Measurements from ENCODE around the gene LRMDA. TPM values are rescaled to one million over a fixed set of nuclear protein-coding genes. Genes with fewer than 3 reads are reported as not detected.
A peak's percentile ranks its signal among the peaks of the same experiment; 100 is the strongest.

Gene LRMDA
- polyA plus RNA-seq, 3 donors = 39.8 to 59.6 (median 56.4) TPM

DNA sequence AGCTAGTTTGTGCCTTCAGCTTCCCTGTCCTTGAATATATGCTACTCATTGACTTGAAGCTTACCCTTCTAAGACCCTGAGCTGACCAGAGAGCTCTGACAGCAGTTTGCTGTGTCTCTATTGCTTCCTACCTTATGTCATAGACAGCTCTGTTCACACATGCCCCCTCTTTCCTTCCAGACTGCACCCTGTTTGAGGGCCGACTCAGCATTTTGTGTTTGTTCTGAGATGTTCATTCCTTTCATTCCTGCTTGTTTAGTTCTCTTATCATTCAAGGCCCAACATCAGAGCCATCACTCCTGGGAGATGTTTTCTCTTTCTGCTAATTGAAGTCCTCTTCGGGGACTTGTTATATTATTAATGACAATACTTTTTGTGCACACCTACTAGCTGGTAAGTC is 518.9 kb downstream of the LRMDA start:
- no peak overlapping the region for H3K4me3 Mint-ChIP-seq
- intact Hi-C loops (cut with micrococcal nuclease) = no loop called here

DNA sequence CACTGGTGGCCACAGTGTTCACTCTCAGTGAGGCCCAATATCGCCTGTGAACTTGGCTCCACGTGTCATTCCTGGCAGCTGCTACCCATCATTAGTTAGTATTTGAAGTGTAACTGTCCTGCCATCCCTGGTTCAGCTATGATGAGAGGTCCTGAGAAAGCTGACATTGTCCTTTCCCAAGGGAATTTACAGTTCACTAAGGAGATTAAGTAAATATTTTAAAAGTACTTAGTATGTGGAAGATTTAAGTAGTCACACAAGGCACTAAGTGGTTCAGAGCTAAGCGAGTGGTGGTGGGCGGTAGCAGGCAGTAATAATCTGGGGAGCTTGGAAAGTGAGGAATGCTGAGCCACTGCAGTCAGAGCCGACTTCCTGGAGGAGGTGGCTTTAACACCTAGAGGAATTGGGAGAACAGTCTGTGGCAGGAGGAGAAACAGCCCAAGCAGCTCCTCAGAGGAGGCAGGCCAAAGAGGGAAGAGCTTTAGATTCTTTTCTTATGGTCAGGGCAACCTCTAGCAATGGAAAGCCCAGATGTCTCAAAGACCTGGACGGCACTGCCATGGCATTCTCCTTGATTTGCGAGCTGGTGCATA is 519.7 kb downstream of the LRMDA start:
- no peaks in the 10 kb centered on the region for H4K20me1 ChIP-seq (ENCODE audit: insufficient read depth, low read length)
- H3K4me2 ChIP-seq (replicated peaks; ENCODE audit: extremely low read depth, low read length, poor library complexity, severe bottlenecking) = no peak overlapping the region
- no peak overlapping the region for H3K4me3 ChIP-seq (replicated peaks in 1 of 3; ENCODE audit: low read depth in 2 of 3, low read length in 3 of 3)
- H3K79me2 ChIP-seq (ENCODE audit: insufficient read depth, low read length) = peaks cover 4% of the 10 kb centered on the region
- H3K27ac ChIP-seq (ENCODE audit: low read depth in 1 of 2, low read length in 2 of 2) = no peak overlapping the region
- H3K9me3 ChIP-seq (replicated peaks in 1 of 2; ENCODE audit: control insufficient read depth in 1 of 2, insufficient read depth in 1 of 2, low read length in 2 of 2) = no peaks in the 10 kb centered on the region
- H3K36me3 Mint-ChIP-seq = peaks cover 0 to 9% of the 10 kb centered on the region in 2 donors
- peaks cover 0 to 1% (median 0%) of the 10 kb centered on the region in 3 donors for H3K27me3 Mint-ChIP-seq (ENCODE audit: low read depth in 3 of 3)
- no peaks in the 10 kb centered on the region for H3K36me3 ChIP-seq (replicated peaks in 1 of 2; ENCODE audit: control insufficient read depth in 1 of 2, insufficient read depth in 2 of 2, low read length in 2 of 2)
- peaks cover 31% of the 10 kb centered on the region for H3K4me1 Mint-ChIP-seq
- H3K27ac Mint-ChIP-seq = no peak overlapping the region
- no peaks in the 10 kb centered on the region for H3K27me3 ChIP-seq (ENCODE audit: control insufficient read depth in 2 of 2, insufficient read depth in 2 of 2, low read length in 2 of 2)
- DNase-seq = no peak
- no peak overlapping the region for H3K4me3 Mint-ChIP-seq
- no peak overlapping the region for H3K9ac ChIP-seq (ENCODE audit: insufficient read depth, low read length, poor library complexity, severe bottlenecking)
- intact Hi-C loops (cut with micrococcal nuclease) = no loop called here
- 97% methylated on average over 5 of the region's 7 CpGs for WGBS (ENCODE audit: insufficient coverage)
- H2AFZ ChIP-seq (ENCODE audit: insufficient read depth, low read depth, low read length, poor library complexity, severe bottlenecking) = no peak overlapping the region
- H3K9me3 Mint-ChIP-seq = no peaks in the 10 kb centered on the region
- peaks cover 25 to 31% of the 10 kb centered on the region in 2 donors for H3K4me1 ChIP-seq (ENCODE audit: control insufficient read depth in 1 of 2, insufficient read depth in 2 of 2, low read length in 2 of 2)
- TF ChIP-seq, protein P1, sequence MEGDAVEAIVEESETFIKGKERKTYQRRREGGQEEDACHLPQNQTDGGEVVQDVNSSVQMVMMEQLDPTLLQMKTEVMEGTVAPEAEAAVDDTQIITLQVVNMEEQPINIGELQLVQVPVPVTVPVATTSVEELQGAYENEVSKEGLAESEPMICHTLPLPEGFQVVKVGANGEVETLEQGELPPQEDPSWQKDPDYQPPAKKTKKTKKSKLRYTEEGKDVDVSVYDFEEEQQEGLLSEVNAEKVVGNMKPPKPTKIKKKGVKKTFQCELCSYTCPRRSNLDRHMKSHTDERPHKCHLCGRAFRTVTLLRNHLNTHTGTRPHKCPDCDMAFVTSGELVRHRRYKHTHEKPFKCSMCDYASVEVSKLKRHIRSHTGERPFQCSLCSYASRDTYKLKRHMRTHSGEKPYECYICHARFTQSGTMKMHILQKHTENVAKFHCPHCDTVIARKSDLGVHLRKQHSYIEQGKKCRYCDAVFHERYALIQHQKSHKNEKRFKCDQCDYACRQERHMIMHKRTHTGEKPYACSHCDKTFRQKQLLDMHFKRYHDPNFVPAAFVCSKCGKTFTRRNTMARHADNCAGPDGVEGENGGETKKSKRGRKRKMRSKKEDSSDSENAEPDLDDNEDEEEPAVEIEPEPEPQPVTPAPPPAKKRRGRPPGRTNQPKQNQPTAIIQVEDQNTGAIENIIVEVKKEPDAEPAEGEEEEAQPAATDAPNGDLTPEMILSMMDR (IDR thresholded peaks at IDR 0.05) = no peak

More for the DNA sequence above, 518.9 kb downstream of the LRMDA start:
- H3K9me3 ChIP-seq (replicated peaks in 1 of 2; ENCODE audit: control insufficient read depth in 1 of 2, insufficient read depth in 1 of 2, low read length in 2 of 2) = no peaks in the 10 kb centered on the region
- no peak overlapping the region for H2AFZ ChIP-seq (ENCODE audit: insufficient read depth, low read depth, low read length, poor library complexity, severe bottlenecking)
- Mint-ChIP-seq H3K27ac (peak overlapping the region in 1 of 7 donors; percentile 29), H3K4me1 (peaks cover 24% of the 10 kb centered on the region), H3K36me3 (peaks cover 0 to 9% of the 10 kb centered on the region in 2 donors), H3K27me3 (ENCODE audit: low read depth in 3 of 3) (peaks cover 0 to 1% (median 0%) of the 10 kb centered on the region in 3 donors), H3K9me3 (no peaks in the 10 kb centered on the region)
- H3K27ac ChIP-seq (ENCODE audit: low read depth in 1 of 2, low read length in 2 of 2) = no peak overlapping the region
- TF ChIP-seq, protein P1 (IDR thresholded peaks at IDR 0.05) = no peak
- DNase-seq = no peak
- H4K20me1 ChIP-seq (ENCODE audit: insufficient read depth, low read length) = no peaks in the 10 kb centered on the region
- H3K4me2 ChIP-seq (replicated peaks; ENCODE audit: extremely low read depth, low read length, poor library complexity, severe bottlenecking) = no peak overlapping the region
- no peak overlapping the region for H3K4me3 ChIP-seq (replicated peaks in 1 of 3; ENCODE audit: low read depth in 2 of 3, low read length in 3 of 3)
- no peaks in the 10 kb centered on the region for H3K27me3 ChIP-seq (ENCODE audit: control insufficient read depth in 2 of 2, insufficient read depth in 2 of 2, low read length in 2 of 2)
- H3K9ac ChIP-seq (ENCODE audit: insufficient read depth, low read length, poor library complexity, severe bottlenecking) = no peak overlapping the region
- 100% methylated on average over 1 of the region's 2 CpGs for WGBS (ENCODE audit: insufficient coverage)
- H3K36me3 ChIP-seq (replicated peaks in 1 of 2; ENCODE audit: control insufficient read depth in 1 of 2, insufficient read depth in 2 of 2, low read length in 2 of 2) = no peaks in the 10 kb centered on the region
- peaks cover 2% of the 10 kb centered on the region for H3K79me2 ChIP-seq (ENCODE audit: insufficient read depth, low read length)
- H3K4me1 ChIP-seq (ENCODE audit: control insufficient read depth in 1 of 2, insufficient read depth in 2 of 2, low read length in 2 of 2) = peaks cover 17 to 23% of the 10 kb centered on the region in 2 donors

Data from CD14-positive monocyte (primary cell).